ENCODE measurements around the gene CCT2.

Gene CCT2

GRCh38 chr12:69627501-69627900, 42.2 kb downstream of the CCT2 start (continued):
- TF ChIP-seq, protein P1, sequence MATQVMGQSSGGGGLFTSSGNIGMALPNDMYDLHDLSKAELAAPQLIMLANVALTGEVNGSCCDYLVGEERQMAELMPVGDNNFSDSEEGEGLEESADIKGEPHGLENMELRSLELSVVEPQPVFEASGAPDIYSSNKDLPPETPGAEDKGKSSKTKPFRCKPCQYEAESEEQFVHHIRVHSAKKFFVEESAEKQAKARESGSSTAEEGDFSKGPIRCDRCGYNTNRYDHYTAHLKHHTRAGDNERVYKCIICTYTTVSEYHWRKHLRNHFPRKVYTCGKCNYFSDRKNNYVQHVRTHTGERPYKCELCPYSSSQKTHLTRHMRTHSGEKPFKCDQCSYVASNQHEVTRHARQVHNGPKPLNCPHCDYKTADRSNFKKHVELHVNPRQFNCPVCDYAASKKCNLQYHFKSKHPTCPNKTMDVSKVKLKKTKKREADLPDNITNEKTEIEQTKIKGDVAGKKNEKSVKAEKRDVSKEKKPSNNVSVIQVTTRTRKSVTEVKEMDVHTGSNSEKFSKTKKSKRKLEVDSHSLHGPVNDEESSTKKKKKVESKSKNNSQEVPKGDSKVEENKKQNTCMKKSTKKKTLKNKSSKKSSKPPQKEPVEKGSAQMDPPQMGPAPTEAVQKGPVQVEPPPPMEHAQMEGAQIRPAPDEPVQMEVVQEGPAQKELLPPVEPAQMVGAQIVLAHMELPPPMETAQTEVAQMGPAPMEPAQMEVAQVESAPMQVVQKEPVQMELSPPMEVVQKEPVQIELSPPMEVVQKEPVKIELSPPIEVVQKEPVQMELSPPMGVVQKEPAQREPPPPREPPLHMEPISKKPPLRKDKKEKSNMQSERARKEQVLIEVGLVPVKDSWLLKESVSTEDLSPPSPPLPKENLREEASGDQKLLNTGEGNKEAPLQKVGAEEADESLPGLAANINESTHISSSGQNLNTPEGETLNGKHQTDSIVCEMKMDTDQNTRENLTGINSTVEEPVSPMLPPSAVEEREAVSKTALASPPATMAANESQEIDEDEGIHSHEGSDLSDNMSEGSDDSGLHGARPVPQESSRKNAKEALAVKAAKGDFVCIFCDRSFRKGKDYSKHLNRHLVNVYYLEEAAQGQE (tag by site-specific recombination; IDR thresholded peaks at IDR 0.05) = no peak
- TF ChIP-seq PRDM1 (tag by site-specific recombination; IDR thresholded peaks at IDR 0.05) = no peak
- no peak for TF ChIP-seq EGR2 (tag by site-specific recombination; IDR thresholded peaks at IDR 0.05; ENCODE audit: low read depth)
- no peak for TF ChIP-seq ZNF248 (tag by site-specific recombination; IDR thresholded peaks at IDR 0.05)
- TF ChIP-seq ZNF623 (tag by site-specific recombination; IDR thresholded peaks at IDR 0.05) = no peak
- no peak for TF ChIP-seq ZNF658 (tag by site-specific recombination; IDR thresholded peaks at IDR 0.05)
- no peak for TF ChIP-seq ZNF580 (tag by site-specific recombination; IDR thresholded peaks at IDR 0.05)
- no peak for TF ChIP-seq ZNF335 (tag by site-specific recombination; conservative IDR thresholded peaks at IDR 0.05)
- no peak for TF ChIP-seq REPIN1 (tag by site-specific recombination; IDR thresholded peaks at IDR 0.05; ENCODE audit: low read depth)
- TF ChIP-seq OVOL3 (tag by site-specific recombination; IDR thresholded peaks at IDR 0.05) = no peak
- TF ChIP-seq ZNF121 (tag by site-specific recombination; IDR thresholded peaks at IDR 0.05) = no peak
- no peak for TF ChIP-seq ZNF544 (tag by site-specific recombination; IDR thresholded peaks at IDR 0.05)

- CTCF ChIA-PET = interaction anchor here (1.4 to 4.1 kb wide), 3 partner anchors 10 to 14 kb away, joined by 5 to 33 read pairs (median 6); no protein-coding TSS in a partner anchor
- TF ChIP-seq ZNF670 (tag by site-specific recombination; IDR thresholded peaks at IDR 0.05; ENCODE audit: low read depth) = no peak
- TF ChIP-seq KLF10 (tag by site-specific recombination; IDR thresholded peaks at IDR 0.05) = no peak
- Histone ChIP-seq H3K4me1 (ENCODE audit: control insufficient read depth, insufficient read depth, low read length) (no peaks in the 10 kb centered on the region), H3K36me3 (ENCODE audit: control insufficient read depth in 2 of 2, insufficient read depth in 1 of 2, low read length in 2 of 2) (no peaks in the 10 kb centered on the region), H3K27ac (ENCODE audit: extremely low read depth, low read depth, low read length) (no peak overlapping the region), H3K9me3 (ENCODE audit: control insufficient read depth, insufficient read depth, low read depth, low read length) (no peaks in the 10 kb centered on the region), H3K4me3 (ENCODE audit: low read depth, low read length) (no peak overlapping the region)
- POLR2A ChIA-PET = no interaction called here
These were observed 44.9 kb downstream of the CCT2 start for GRCh38 chr12:69630191-69630590.

- H3K4me1 ChIP-seq (ENCODE audit: control insufficient read depth, insufficient read depth, low read length) = no peaks in the 10 kb centered on the region
- no peak overlapping the region for H3K27ac ChIP-seq (ENCODE audit: extremely low read depth, low read depth, low read length)
- no peak overlapping the region for H3K4me3 ChIP-seq (ENCODE audit: low read depth, low read length)
- no peaks in the 10 kb centered on the region for H3K36me3 ChIP-seq (ENCODE audit: control insufficient read depth in 2 of 2, insufficient read depth in 1 of 2, low read length in 2 of 2)
- CTCF ChIA-PET = interaction anchor here (0.6 to 1.0 kb wide), 2 partner anchors 15 to 480 kb away, joined by 3 to 4 read pairs; no protein-coding TSS in a partner anchor
- POLR2A ChIA-PET = no interaction called here
- no peaks in the 10 kb centered on the region for H3K9me3 ChIP-seq (ENCODE audit: control insufficient read depth, insufficient read depth, low read depth, low read length)
- TF ChIP-seq, protein P2, sequence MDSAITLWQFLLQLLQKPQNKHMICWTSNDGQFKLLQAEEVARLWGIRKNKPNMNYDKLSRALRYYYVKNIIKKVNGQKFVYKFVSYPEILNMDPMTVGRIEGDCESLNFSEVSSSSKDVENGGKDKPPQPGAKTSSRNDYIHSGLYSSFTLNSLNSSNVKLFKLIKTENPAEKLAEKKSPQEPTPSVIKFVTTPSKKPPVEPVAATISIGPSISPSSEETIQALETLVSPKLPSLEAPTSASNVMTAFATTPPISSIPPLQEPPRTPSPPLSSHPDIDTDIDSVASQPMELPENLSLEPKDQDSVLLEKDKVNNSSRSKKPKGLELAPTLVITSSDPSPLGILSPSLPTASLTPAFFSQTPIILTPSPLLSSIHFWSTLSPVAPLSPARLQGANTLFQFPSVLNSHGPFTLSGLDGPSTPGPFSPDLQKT (IDR thresholded peaks at IDR 0.05; ENCODE audit: borderline replicate concordance, low read depth, low read length) = no peak
- TF ChIP-seq ZFHX2 (tag by site-specific recombination; conservative IDR thresholded peaks at IDR 0.05) = no peak
- no peak for TF ChIP-seq GFI1B (tag by site-specific recombination; IDR thresholded peaks at IDR 0.05)
- no peak for TF ChIP-seq PRDM6 (tag by site-specific recombination; IDR thresholded peaks at IDR 0.05)
- no peak for TF ChIP-seq ZBTB10 (tag by site-specific recombination; IDR thresholded peaks at IDR 0.05)
- TF ChIP-seq ZNF555 (tag by site-specific recombination; conservative IDR thresholded peaks at IDR 0.05) = no peak
- TF ChIP-seq ZNF202 (tag by site-specific recombination; IDR thresholded peaks at IDR 0.05; ENCODE audit: borderline replicate concordance) = no peak
These were observed 47.8 kb downstream of the CCT2 start for GRCh38 chr12:69633061-69633460.

Data from HEK293 (cell line).